Keratinocyte (primary cell): Measurements from ENCODE around the gene SLC6A15.

Source experiments
- CTCF ChIP-seq, 3 experiments: IDR thresholded peaks in 1 of 3; conservative IDR thresholded peaks in 1 of 3; optimal IDR thresholded peaks in 1 of 3; 2 replicates in 2 of 3; 3 replicates in 1 of 3; pipeline versions ENCODE3 to v1.5.1; 2011; ENCODE audit warnings: low read length in 3 of 3, mild to moderate bottlenecking in 3 of 3, moderate library complexity in 2 of 3, control low read depth in 1 of 3, inconsistent platforms in 1 of 3; ENCODE audit not compliant: insufficient read depth in 2 of 3; ENCODE audit errors: extremely low read depth in 1 of 3
- EZH2 ChIP-seq: IDR thresholded peaks from one replicate; pipeline ENCODE4 v1.6.1; 2012; ENCODE audit warnings: inconsistent platforms, mild to moderate bottlenecking, low read length, moderate library complexity

GRCh38 chr12:84858796-84859195, 53.8 kb downstream of the SLC6A15 start:
- no peak for TF ChIP-seq CTCF (optimal IDR thresholded peaks at IDR 0.05 in 1 of 3, IDR thresholded peaks at IDR 0.05 in 1 of 3, conservative IDR thresholded peaks at IDR 0.05 in 1 of 3; ENCODE audit: extremely low read depth in 1 of 3, insufficient read depth in 2 of 3, low read length in 3 of 3)
- no peak for TF ChIP-seq EZH2
